ENCODE results near the gene SPIRE1. TPM values are rescaled to one million over a fixed set of nuclear protein-coding genes. Genes with fewer than 3 reads are reported as not detected.

SPIRE1 gene
- total and polyA plus RNA-seq, 4 donors = 0.29 to 5.7 (median 3.2) TPM

DNA sequence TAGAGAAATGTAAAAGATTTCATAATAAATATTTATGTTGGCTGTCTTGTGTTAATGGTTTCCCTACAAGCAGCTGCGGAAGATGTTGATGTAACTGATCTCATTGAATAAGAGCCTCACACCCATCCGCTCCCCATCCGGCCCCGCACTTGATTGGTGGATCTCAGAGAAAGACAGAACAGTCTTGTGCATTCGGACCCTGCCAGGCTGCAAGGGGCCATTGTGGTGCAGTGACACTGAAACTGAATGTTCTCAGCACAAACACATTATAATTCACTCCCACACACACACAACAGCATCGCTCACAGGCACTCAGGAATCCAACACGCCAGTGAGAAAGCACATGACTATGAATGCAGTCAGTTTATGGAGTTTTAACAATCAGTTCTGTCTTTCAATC is 202.4 kb downstream of the SPIRE1 start (continued):
- TF ChIP-seq REST (IDR thresholded peaks at IDR 0.05) (no peak), RXRA (IDR thresholded peaks at IDR 0.05) (no peak)

DNA sequence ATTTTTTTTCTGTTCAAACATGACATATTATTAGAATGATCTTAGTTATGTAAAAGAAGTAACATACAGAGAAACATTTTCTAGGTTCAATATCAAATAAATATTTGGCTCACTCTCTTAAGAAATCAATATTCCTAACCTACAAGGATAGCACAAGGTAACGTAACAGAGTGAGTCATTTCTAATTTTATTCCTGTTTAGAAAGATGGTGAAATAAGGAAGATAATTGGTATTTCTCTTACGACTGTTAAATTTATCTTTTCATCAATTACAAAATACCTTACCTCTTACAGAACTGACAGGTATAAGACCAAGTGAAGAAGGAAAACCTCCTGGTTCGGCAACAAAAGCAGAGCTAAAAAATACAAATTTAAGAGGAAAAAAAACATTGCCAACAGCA is 205.1 kb downstream of the SPIRE1 start:
- no peaks in the 10 kb centered on the region for H3K27me3 ChIP-seq (ENCODE audit: control insufficient read depth in 4 of 4, insufficient read depth in 4 of 4, low read length in 3 of 4)
- no peak overlapping the region for H3K4me3 ChIP-seq (ENCODE audit: low read depth in 1 of 3, low read length in 3 of 3)
- H3K9me3 ChIP-seq (ENCODE audit: control insufficient read depth in 4 of 4, low read length in 3 of 4) = no peaks in the 10 kb centered on the region
- peaks cover 2 to 17% (median 10%) of the 10 kb centered on the region in 4 donors for H3K36me3 ChIP-seq (ENCODE audit: control insufficient read depth in 4 of 4, insufficient read depth in 3 of 4, low read depth in 1 of 4, low read length in 3 of 4)
- no peak for DNase-seq (ENCODE audit: low spot score)
- WGBS = 85% methylated on average over 3 of the region's 3 CpGs
- no peaks in the 10 kb centered on the region for H3K4me1 ChIP-seq (ENCODE audit: control insufficient read depth in 4 of 4, insufficient read depth in 4 of 4, low read length in 3 of 4)
- H3K27ac ChIP-seq (ENCODE audit: low read depth in 1 of 2, low read length in 2 of 2) = no peak overlapping the region
- H3K9ac ChIP-seq (ENCODE audit: low read depth in 1 of 2, low read length in 2 of 2) = no peak overlapping the region
- TF ChIP-seq GABPA (IDR thresholded peaks at IDR 0.05 in 1 of 2, conservative IDR thresholded peaks at IDR 0.05 in 1 of 2) (no peak), NR2F2 (IDR thresholded peaks at IDR 0.05) (no peak), EGR1 (IDR thresholded peaks at IDR 0.05; ENCODE audit: low read depth in 2 of 2) (no peak)

GRCh38 chr18:12451428-12451827 is 206.5 kb downstream of the SPIRE1 start:
- 75% methylated on average over 4 of the region's 4 CpGs for WGBS
- Histone ChIP-seq H3K9ac (ENCODE audit: low read depth in 1 of 2, low read length in 2 of 2) (no peak overlapping the region), H3K27me3 (ENCODE audit: control insufficient read depth in 4 of 4, insufficient read depth in 4 of 4, low read length in 3 of 4) (no peaks in the 10 kb centered on the region), H3K9me3 (ENCODE audit: control insufficient read depth in 4 of 4, low read length in 3 of 4) (no peaks in the 10 kb centered on the region), H3K27ac (ENCODE audit: low read depth in 1 of 2, low read length in 2 of 2) (no peak overlapping the region), H3K36me3 (ENCODE audit: control insufficient read depth in 4 of 4, insufficient read depth in 3 of 4, low read depth in 1 of 4, low read length in 3 of 4) (peaks cover 2 to 17% (median 10%) of the 10 kb centered on the region in 4 donors), H3K4me3 (ENCODE audit: low read depth in 1 of 3, low read length in 3 of 3) (no peak overlapping the region), H3K4me1 (ENCODE audit: control insufficient read depth in 4 of 4, insufficient read depth in 4 of 4, low read length in 3 of 4) (no peaks in the 10 kb centered on the region)
- TF ChIP-seq SP1 (IDR thresholded peaks at IDR 0.05) = no peak
- no peak for TF ChIP-seq HNF4G (IDR thresholded peaks at IDR 0.05)
- TF ChIP-seq REST (IDR thresholded peaks at IDR 0.05) = no peak
- TF ChIP-seq MAX (IDR thresholded peaks at IDR 0.05) = no peak
- no peak for TF ChIP-seq YY1 (IDR thresholded peaks at IDR 0.05)
- TF ChIP-seq, protein P1, sequence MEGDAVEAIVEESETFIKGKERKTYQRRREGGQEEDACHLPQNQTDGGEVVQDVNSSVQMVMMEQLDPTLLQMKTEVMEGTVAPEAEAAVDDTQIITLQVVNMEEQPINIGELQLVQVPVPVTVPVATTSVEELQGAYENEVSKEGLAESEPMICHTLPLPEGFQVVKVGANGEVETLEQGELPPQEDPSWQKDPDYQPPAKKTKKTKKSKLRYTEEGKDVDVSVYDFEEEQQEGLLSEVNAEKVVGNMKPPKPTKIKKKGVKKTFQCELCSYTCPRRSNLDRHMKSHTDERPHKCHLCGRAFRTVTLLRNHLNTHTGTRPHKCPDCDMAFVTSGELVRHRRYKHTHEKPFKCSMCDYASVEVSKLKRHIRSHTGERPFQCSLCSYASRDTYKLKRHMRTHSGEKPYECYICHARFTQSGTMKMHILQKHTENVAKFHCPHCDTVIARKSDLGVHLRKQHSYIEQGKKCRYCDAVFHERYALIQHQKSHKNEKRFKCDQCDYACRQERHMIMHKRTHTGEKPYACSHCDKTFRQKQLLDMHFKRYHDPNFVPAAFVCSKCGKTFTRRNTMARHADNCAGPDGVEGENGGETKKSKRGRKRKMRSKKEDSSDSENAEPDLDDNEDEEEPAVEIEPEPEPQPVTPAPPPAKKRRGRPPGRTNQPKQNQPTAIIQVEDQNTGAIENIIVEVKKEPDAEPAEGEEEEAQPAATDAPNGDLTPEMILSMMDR (IDR thresholded peaks at IDR 0.05; ENCODE audit: low read depth, low read length, missing input control) = no peak
- TF ChIP-seq ATF3 (IDR thresholded peaks at IDR 0.05) = no peak
- TF ChIP-seq GABPA (IDR thresholded peaks at IDR 0.05 in 1 of 2, conservative IDR thresholded peaks at IDR 0.05 in 1 of 2) = no peak
- TF ChIP-seq FOXA1 (IDR thresholded peaks at IDR 0.05) = no peak
- TF ChIP-seq RXRA (IDR thresholded peaks at IDR 0.05) = no peak
- no peak for TF ChIP-seq NR2F2 (IDR thresholded peaks at IDR 0.05)
- TF ChIP-seq EGR1 (IDR thresholded peaks at IDR 0.05; ENCODE audit: low read depth in 2 of 2) = no peak
- TF ChIP-seq TAF1 (conservative IDR thresholded peaks at IDR 0.05) = no peak
- TF ChIP-seq JUND (IDR thresholded peaks at IDR 0.05) = no peak
- no peak for TF ChIP-seq RAD21 (IDR thresholded peaks at IDR 0.05)
- no peak for TF ChIP-seq FOXA2 (IDR thresholded peaks at IDR 0.05)
- TF ChIP-seq, protein P2, sequence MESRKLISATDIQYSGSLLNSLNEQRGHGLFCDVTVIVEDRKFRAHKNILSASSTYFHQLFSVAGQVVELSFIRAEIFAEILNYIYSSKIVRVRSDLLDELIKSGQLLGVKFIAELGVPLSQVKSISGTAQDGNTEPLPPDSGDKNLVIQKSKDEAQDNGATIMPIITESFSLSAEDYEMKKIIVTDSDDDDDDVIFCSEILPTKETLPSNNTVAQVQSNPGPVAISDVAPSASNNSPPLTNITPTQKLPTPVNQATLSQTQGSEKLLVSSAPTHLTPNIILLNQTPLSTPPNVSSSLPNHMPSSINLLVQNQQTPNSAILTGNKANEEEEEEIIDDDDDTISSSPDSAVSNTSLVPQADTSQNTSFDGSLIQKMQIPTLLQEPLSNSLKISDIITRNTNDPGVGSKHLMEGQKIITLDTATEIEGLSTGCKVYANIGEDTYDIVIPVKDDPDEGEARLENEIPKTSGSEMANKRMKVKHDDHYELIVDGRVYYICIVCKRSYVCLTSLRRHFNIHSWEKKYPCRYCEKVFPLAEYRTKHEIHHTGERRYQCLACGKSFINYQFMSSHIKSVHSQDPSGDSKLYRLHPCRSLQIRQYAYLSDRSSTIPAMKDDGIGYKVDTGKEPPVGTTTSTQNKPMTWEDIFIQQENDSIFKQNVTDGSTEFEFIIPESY (IDR thresholded peaks at IDR 0.05) = no peak
- no peak for TF ChIP-seq HNF4A (conservative IDR thresholded peaks at IDR 0.05)
- DNase-seq (ENCODE audit: low spot score) = no peak
